BLaER1 treated with 17β-estradiol and CSF1 and Interleukin-3, amounts not matched to agents 10 nM and 100 nM (cell line): Measurements from ENCODE around the gene F5.

Experiments used
- H3K27ac ChIP-seq, 11 experiments: shearing (Covaris generic); formaldehyde crosslinking; 2 replicates each; pipeline ENCODE4 v1.8.1; 2022
- H3K27me3 ChIP-seq, 11 experiments: shearing (Covaris generic); formaldehyde crosslinking; 2 replicates each; pipeline ENCODE4 v1.8.1; 2022
- H3K36me3 ChIP-seq, 11 experiments: shearing (Covaris generic); formaldehyde crosslinking; 2 replicates each; pipeline ENCODE4 v1.8.1; 2022
- H3K4me1 ChIP-seq, 10 experiments: shearing (Covaris generic); formaldehyde crosslinking; 2 replicates each; pipeline ENCODE4 v1.8.1; 2022
- H3K4me2 ChIP-seq, 11 experiments: shearing (Covaris generic); formaldehyde crosslinking; 2 replicates each; pipeline ENCODE4 v1.8.1; 2022
- H3K4me3 ChIP-seq, 10 experiments: shearing (Covaris generic); formaldehyde crosslinking; 2 replicates each; pipeline ENCODE4 v1.8.1; 2022
- H3K9ac ChIP-seq, 11 experiments: shearing (Covaris generic); formaldehyde crosslinking; 2 replicates each; pipeline ENCODE4 v1.8.1; 2022
- H3K9me3 ChIP-seq, 11 experiments: shearing (Covaris generic); formaldehyde crosslinking; replicated peaks in 1 of 11; 2 replicates each; pipeline ENCODE4 v1.8.1; 2022
- H4K20me1 ChIP-seq, 11 experiments: shearing (Covaris generic); formaldehyde crosslinking; 2 replicates each; pipeline ENCODE4 v1.8.1; 2022
- Cebpa-rat ChIP-seq, 11 experiments: shearing (Covaris generic); IDR thresholded peaks; 2 replicates each; pipeline ENCODE4 v1.8.1; 2022

Gene F5

DNA sequence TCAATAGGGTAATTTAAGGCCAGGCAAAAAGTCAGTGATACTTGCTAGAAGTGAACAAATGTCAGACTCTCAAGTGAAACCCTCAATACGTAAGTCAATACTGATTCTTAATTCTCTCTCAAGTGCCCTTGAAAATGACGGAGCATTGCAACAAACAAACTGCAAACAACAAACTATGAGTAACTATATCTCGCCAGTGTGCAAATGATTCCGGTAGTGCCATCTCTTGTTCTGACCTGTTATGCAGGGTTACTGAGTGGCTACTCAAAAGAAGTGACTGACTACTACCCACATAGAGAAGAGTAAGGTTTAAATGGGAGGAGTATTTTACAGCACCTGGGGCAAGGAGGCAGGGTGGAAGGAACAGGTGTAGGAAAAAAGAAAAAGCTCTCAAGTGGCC lies 102.2 kb downstream of the F5 start:
- Histone ChIP-seq H3K9me3 (no peaks in the 10 kb centered on the region), H3K27me3 (no peaks in the 10 kb centered on the region), H3K27ac (no peak overlapping the region), H3K4me3 (peak overlapping the region in 8 of 10 experiments; percentile 74 to 91 (median 82); a peak in 11 of 20 replicates), H3K4me2 (peak overlapping the region; percentile 79 to 97 (median 89)), H3K9ac (peak overlapping the region in 1 of 11 experiments; percentile 92; a peak in 1 of 22 replicates), H4K20me1 (peaks cover 0 to 16% (median 0%) of the 10 kb centered on the region in 11 experiments; a peak in 4 of 22 replicates), H3K36me3 (no peaks in the 10 kb centered on the region), H3K4me1 (peaks cover 28 to 41% (median 31%) of the 10 kb centered on the region in 10 experiments)
- no peak for TF ChIP-seq Cebpa-rat (IDR thresholded peaks at IDR 0.05)

DNA sequence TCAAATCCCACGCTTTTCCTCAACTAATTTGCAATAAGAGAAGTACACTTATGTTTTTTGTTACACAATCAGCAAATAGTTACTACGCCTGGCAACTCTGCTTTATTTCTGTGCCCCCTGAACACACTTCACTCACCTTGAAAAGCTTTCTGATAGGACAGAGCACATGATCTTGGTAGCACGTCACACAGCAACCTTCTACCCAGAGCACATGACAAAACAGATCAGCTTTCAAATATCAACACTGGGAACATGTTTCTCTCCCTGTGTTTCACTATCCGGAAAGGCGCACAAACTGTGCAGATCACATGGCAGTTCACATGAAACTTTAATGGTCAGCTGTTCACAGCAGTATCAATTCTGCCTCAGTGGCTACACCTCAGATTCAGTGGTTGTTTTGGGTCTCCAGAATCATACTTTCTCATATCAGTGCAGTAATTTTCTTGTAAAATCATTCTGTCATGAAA lies 102.7 kb downstream of the F5 start:
- Histone ChIP-seq H3K9ac (no peak overlapping the region), H4K20me1 (peaks cover 0 to 16% (median 0%) of the 10 kb centered on the region in 11 experiments; a peak in 4 of 22 replicates), H3K4me3 (peak overlapping the region in 1 of 10 experiments; percentile 84; a peak in 1 of 20 replicates), H3K4me2 (peak overlapping the region; percentile 79 to 97 (median 89); a peak in 21 of 22 replicates), H3K9me3 (no peaks in the 10 kb centered on the region), H3K27me3 (no peaks in the 10 kb centered on the region), H3K27ac (no peak overlapping the region), H3K4me1 (peaks cover 28 to 41% (median 31%) of the 10 kb centered on the region in 10 experiments), H3K36me3 (no peaks in the 10 kb centered on the region)
- TF ChIP-seq Cebpa-rat (IDR thresholded peaks at IDR 0.05) = no peak

DNA sequence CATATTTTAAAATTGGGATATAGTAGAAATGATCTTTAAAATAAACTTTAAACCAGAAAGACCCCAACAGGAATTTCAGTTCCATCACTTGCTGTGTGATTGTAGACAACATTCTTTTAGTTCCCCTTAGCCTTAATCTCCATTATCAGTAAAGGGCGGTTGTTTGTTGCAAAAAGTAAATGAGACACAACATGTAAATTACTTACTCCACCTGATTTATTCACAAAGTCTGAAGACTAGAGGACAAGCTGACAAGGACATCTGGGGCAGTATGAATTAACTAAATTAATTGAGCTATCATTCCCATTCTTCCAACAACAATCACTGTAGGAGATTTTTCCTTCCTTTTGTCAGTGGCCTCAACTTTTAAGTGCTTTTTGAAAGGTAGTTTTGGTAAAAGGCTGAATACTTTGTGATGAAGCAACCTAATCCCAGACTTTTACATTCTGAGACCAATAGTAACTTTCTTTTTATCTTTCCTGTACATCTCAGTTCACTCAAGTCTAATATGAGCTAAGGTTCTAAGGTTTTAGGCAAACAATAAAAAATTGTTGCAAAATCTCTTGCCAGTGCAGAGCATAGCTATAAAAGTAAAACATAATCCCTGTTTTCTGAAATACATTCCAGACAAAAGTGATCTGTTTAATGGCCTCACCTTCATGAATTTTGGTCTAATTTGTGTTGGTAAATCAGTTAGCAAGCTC lies 106.8 kb downstream of the F5 start:
- Histone ChIP-seq H3K4me3 (no peak overlapping the region), H3K27me3 (no peaks in the 10 kb centered on the region), H3K4me2 (no peak overlapping the region)

GRCh38 chr1:169478094-169478672 lies 108.1 kb downstream of the F5 start:
- peaks cover 0 to 6% (median under 1%) of the 10 kb centered on the region in 10 experiments; a peak in 9 of 20 replicates for H3K4me1 ChIP-seq
- no peak for TF ChIP-seq Cebpa-rat (IDR thresholded peaks at IDR 0.05)
- no peak overlapping the region for H3K4me2 ChIP-seq
- H3K27ac ChIP-seq = no peak overlapping the region
- no peak overlapping the region for H3K4me3 ChIP-seq
- H3K36me3 ChIP-seq = peaks cover 8 to 24% (median 22%) of the 10 kb centered on the region in 11 experiments; a peak in 21 of 22 replicates
- peaks cover 0 to 4% (median 0%) of the 10 kb centered on the region in 11 experiments; a peak in 4 of 22 replicates for H4K20me1 ChIP-seq
- H3K9ac ChIP-seq = no peak overlapping the region
- H3K9me3 ChIP-seq = no peaks in the 10 kb centered on the region
- H3K27me3 ChIP-seq = no peaks in the 10 kb centered on the region

More for the DNA sequence above, 106.8 kb downstream of the F5 start:
- H3K27ac ChIP-seq = no peak overlapping the region
- no peaks in the 10 kb centered on the region for H3K9me3 ChIP-seq
- peaks cover 8 to 24% (median 22%) of the 10 kb centered on the region in 11 experiments; a peak in 21 of 22 replicates for H3K36me3 ChIP-seq
- H3K4me1 ChIP-seq = peaks cover 10 to 19% (median 13%) of the 10 kb centered on the region in 10 experiments; a peak in 19 of 20 replicates
- peaks cover 0 to 14% (median 0%) of the 10 kb centered on the region in 11 experiments; a peak in 4 of 22 replicates for H4K20me1 ChIP-seq
- no peak for TF ChIP-seq Cebpa-rat (IDR thresholded peaks at IDR 0.05)
- H3K9ac ChIP-seq = no peak overlapping the region

- no peaks in the 10 kb centered on the region for H3K27me3 ChIP-seq
- no peaks in the 10 kb centered on the region for H3K9me3 ChIP-seq
Measured at GRCh38 chr1:169475806-169476387, 110.4 kb downstream of the F5 start.

GRCh38 chr1:169474302-169474995 lies 111.8 kb downstream of the F5 start:
- Histone ChIP-seq H4K20me1 (peaks cover 0 to 3% (median 0%) of the 10 kb centered on the region in 11 experiments; a peak in 3 of 22 replicates), H3K4me3 (no peak overlapping the region), H3K9me3 (no peaks in the 10 kb centered on the region), H3K9ac (no peak overlapping the region), H3K4me1 (peaks cover 0 to 9% (median 0%) of the 10 kb centered on the region in 10 experiments; a peak in 5 of 20 replicates), H3K36me3 (peaks cover 12 to 25% (median 22%) of the 10 kb centered on the region in 11 experiments; a peak in 21 of 22 replicates), H3K27ac (no peak overlapping the region), H3K4me2 (no peak overlapping the region), H3K27me3 (no peaks in the 10 kb centered on the region)
- TF ChIP-seq Cebpa-rat (IDR thresholded peaks at IDR 0.05) = no peak

More at GRCh38 chr1:169475806-169476387, 110.4 kb downstream of the F5 start:
- H3K4me2 ChIP-seq = no peak overlapping the region
- H4K20me1 ChIP-seq = peaks cover 0 to 4% (median 0%) of the 10 kb centered on the region in 11 experiments; a peak in 4 of 22 replicates
- H3K4me1 ChIP-seq = peaks cover 0 to 9% (median 0%) of the 10 kb centered on the region in 10 experiments; a peak in 5 of 20 replicates
- no peak overlapping the region for H3K27ac ChIP-seq
- H3K4me3 ChIP-seq = no peak overlapping the region
- H3K36me3 ChIP-seq = peaks cover 8 to 25% (median 22%) of the 10 kb centered on the region in 11 experiments; a peak in 21 of 22 replicates
- no peak overlapping the region for H3K9ac ChIP-seq
- TF ChIP-seq Cebpa-rat (IDR thresholded peaks at IDR 0.05) = no peak

GRCh38 chr1:169473347-169473746 lies 112.9 kb downstream of the F5 start:
- H3K4me3 ChIP-seq = no peak overlapping the region; a peak in 1 of 20 replicates
- H3K4me2 ChIP-seq = peak overlapping the region in 4 of 11 experiments; percentile 14 to 67 (median 42); a peak in 3 of 22 replicates
- no peak for TF ChIP-seq Cebpa-rat (IDR thresholded peaks at IDR 0.05)

GRCh38 chr1:169472738-169473137 lies 113.5 kb downstream of the F5 start:
- no peak overlapping the region for H3K27ac ChIP-seq
- H3K4me3 ChIP-seq = no peak overlapping the region
- H3K36me3 ChIP-seq = peaks cover 13 to 38% (median 21%) of the 10 kb centered on the region in 11 experiments
- peak overlapping the region in 2 of 11 experiments; percentile 9 to 67; a peak in 1 of 22 replicates for H3K4me2 ChIP-seq
- TF ChIP-seq Cebpa-rat (IDR thresholded peaks at IDR 0.05) = no peak
- H3K9ac ChIP-seq = no peak overlapping the region
- no peaks in the 10 kb centered on the region for H3K27me3 ChIP-seq
- no peaks in the 10 kb centered on the region; a peak in 1 of 22 replicates for H4K20me1 ChIP-seq
- no peaks in the 10 kb centered on the region for H3K9me3 ChIP-seq
- peaks cover 0 to 9% (median 0%) of the 10 kb centered on the region in 10 experiments; a peak in 5 of 20 replicates for H3K4me1 ChIP-seq

More at GRCh38 chr1:169473347-169473746, 112.9 kb downstream of the F5 start:
- H3K9me3 ChIP-seq = no peaks in the 10 kb centered on the region
- no peak overlapping the region for H3K9ac ChIP-seq
- H3K27ac ChIP-seq = no peak overlapping the region
- peaks cover 0 to 9% (median 0%) of the 10 kb centered on the region in 10 experiments; a peak in 5 of 20 replicates for H3K4me1 ChIP-seq
- no peaks in the 10 kb centered on the region; a peak in 2 of 22 replicates for H4K20me1 ChIP-seq
- H3K36me3 ChIP-seq = peaks cover 12 to 32% (median 22%) of the 10 kb centered on the region in 11 experiments; a peak in 21 of 22 replicates
- no peaks in the 10 kb centered on the region for H3K27me3 ChIP-seq
